Spleen (tissue), 11 donors: Measurements from ENCODE around the gene NEURL1. TPM values are rescaled to one million over a fixed set of nuclear protein-coding genes. Genes with fewer than 3 reads are reported as not detected.

Source experiments
- DNase-seq: peaks from one replicate; pipeline ENCODE4 v3.0.0-alpha.2; 2020
- H3K27ac ChIP-seq, 8 donors: fragments of 200-600 bp; sonication (generic) in 7 of 8; 1 replicate in 4 of 8; 2 replicates in 4 of 8; pipeline versions ENCODE4 v1.5.0 to v1.8.0; 2016 to 2021; ENCODE audit warnings: inconsistent platforms in 4 of 8, mild to moderate bottlenecking in 4 of 8, moderate library complexity in 1 of 8
- H3K27me3 ChIP-seq, 7 donors: fragments of 200-600 bp; sonication (generic) in 6 of 7; replicated peaks in 1 of 7; 1 replicate in 4 of 7; 2 replicates in 3 of 7; pipeline versions ENCODE4 v1.5.0 to v1.8.0; 2016 to 2021; ENCODE audit warnings: inconsistent platforms in 3 of 7, mild to moderate bottlenecking in 1 of 7
- H3K36me3 ChIP-seq, 6 donors: fragments of 200-600 bp; sonication (generic) in 5 of 6; 1 replicate in 4 of 6; 2 replicates in 2 of 6; pipeline versions ENCODE4 v1.5.0 to v1.8.0; 2016 to 2021; ENCODE audit warnings: inconsistent platforms in 2 of 6
- H3K4me1 ChIP-seq, 6 donors: fragments of 200-600 bp; sonication (generic) in 5 of 6; 1 replicate in 3 of 6; 2 replicates in 3 of 6; pipeline versions ENCODE4 v1.5.0 to v1.8.0; 2016 to 2021; ENCODE audit warnings: inconsistent platforms in 3 of 6
- H3K4me3 ChIP-seq, 8 donors: fragments of 200-600 bp; sonication (generic) in 7 of 8; 1 replicate in 4 of 8; 2 replicates in 4 of 8; pipeline versions ENCODE4 v1.5.0 to v1.8.0; 2016 to 2021; ENCODE audit warnings: inconsistent platforms in 4 of 8, mild to moderate bottlenecking in 4 of 8, moderate library complexity in 2 of 8
- H3K9me3 ChIP-seq, 8 donors: fragments of 200-600 bp; sonication (generic) in 7 of 8; 1 replicate in 4 of 8; 2 replicates in 4 of 8; pipeline versions ENCODE4 v1.5.0 to v1.8.0; 2016 to 2021; ENCODE audit warnings: inconsistent platforms in 4 of 8
- POLR2A ChIP-seq, 3 donors: fragments of 450-650 bp; IDR thresholded peaks; one replicate each; pipeline ENCODE4 v1.5.1; 2017; ENCODE audit warnings: antibody characterized with exemption in 3 of 3, mild to moderate bottlenecking in 1 of 3
- POLR2AphosphoS5 ChIP-seq, 3 donors: sonication (generic); formaldehyde crosslinking; IDR thresholded peaks; one replicate each; pipeline ENCODE4 v1.5.1; 2017; ENCODE audit warnings: antibody characterized with exemption in 3 of 3
- WGBS, 5 donors: extraction: QIAGEN DNeasy Blood & Tissue Kit in 3 of 5; methylation state at CpG; one replicate each; pipeline versions ENCODE4 v1.1.5 to v1.1.7; 2013 to 2018; 5-methylcytosine and 5-hydroxymethylcytosine counted together
- intact Hi-C: fragments of 100-400 bp; cut with DNase I; formaldehyde crosslinking; loops from one replicate; pipeline ENCODE4 v1.15.0; 2023; ENCODE audit warnings: low total_unique reads
- polyA plus RNA-seq, 3 donors: library from polyadenylated mRNA; stranded (reverse); fragments of 200-250 nt; gene quantifications; one replicate each; pipeline ENCODE4 v1.2.1, GENCODE V29; 2013
- total RNA-seq, 7 donors: library from RNA; depleted of rRNA in 3 of 7; stranded (reverse); fragments of >200 nt in 3 of 7; fragmentation: NEBNext Ultra II Directional in 4 of 7; extraction: Animal tissue kit (Norgen Biotek cat#: 25700) in 4 of 7; gene quantifications; one replicate each; pipeline versions ENCODE4 v1.1.0 to v1.2.1, GENCODE V29; 2016 to 2021
- TF ChIP-seq, protein P1 (sequence below), 11 experiments: fragments of 200-600 bp in 7 of 11; fragments of 450-650 bp in 4 of 11; sonication (generic) in 4 of 11; IDR thresholded peaks in 8 of 11; conservative IDR thresholded peaks in 3 of 11; 1 replicate in 7 of 11; 2 replicates in 4 of 11; pipeline versions ENCODE4 v1.4.0 to v1.8.0; 2016 to 2021; ENCODE audit warnings: antibody characterized with exemption in 11 of 11, inconsistent platforms in 4 of 11, mild to moderate bottlenecking in 1 of 11
- donor health status: healthy with polysubstance abuse.
- donor health status: DM: no; HTN: no; CAD: no; lungs with moderate emphysema.
- donor health status: DM: no; HTN: no; CAD: no.
- donor health status: Bipolar disorder and iron deficiency.
- donor health status: healthy.
- donor health status: DM: no; HTN: no; CAD: no.
- donor health status: DM: yes; HTN: yes; CAD: no.

NEURL1 gene
- total and polyA plus RNA-seq, 10 donors, result 0.43 to 3.6 (median 2.3) TPM

DNA sequence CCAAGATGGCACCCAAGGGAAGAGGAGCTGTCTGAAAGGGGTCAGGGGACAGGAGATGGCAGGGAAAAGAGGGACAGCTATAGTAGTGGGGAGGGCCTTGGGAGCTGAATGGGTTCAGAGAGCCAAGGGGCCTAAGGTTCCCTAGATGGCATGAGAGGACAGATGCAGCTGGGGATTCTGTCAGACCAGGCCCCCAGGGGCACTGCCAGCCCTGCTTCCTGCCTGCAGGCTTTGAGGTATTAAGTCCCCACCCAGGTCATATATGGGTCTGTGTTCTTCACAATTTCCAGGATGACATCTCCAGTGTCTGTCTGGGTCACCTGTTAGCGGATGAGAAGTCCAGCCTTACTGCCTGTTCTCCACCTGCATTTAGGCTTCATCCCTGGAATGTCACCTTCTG, 56.7 kb downstream of the NEURL1 start:
- peak; percentile 46 for DNase-seq
- H3K36me3 ChIP-seq, result no peaks in the 10 kb centered on the region
- no peak overlapping the region for H3K27ac ChIP-seq
- no peak overlapping the region for H3K4me3 ChIP-seq
- intact Hi-C loops, result no loop called here
- peaks cover 0 to 19% (median 0%) of the 10 kb centered on the region in 7 donors for H3K27me3 ChIP-seq
- 93 to 100% (median 95%) methylated on average over 1 of the region's 1 CpG for WGBS, 5 donors
- no peak for TF ChIP-seq POLR2A (IDR thresholded peaks at IDR 0.05)
- no peak for TF ChIP-seq POLR2AphosphoS5 (IDR thresholded peaks at IDR 0.05)
- TF ChIP-seq, protein P1, sequence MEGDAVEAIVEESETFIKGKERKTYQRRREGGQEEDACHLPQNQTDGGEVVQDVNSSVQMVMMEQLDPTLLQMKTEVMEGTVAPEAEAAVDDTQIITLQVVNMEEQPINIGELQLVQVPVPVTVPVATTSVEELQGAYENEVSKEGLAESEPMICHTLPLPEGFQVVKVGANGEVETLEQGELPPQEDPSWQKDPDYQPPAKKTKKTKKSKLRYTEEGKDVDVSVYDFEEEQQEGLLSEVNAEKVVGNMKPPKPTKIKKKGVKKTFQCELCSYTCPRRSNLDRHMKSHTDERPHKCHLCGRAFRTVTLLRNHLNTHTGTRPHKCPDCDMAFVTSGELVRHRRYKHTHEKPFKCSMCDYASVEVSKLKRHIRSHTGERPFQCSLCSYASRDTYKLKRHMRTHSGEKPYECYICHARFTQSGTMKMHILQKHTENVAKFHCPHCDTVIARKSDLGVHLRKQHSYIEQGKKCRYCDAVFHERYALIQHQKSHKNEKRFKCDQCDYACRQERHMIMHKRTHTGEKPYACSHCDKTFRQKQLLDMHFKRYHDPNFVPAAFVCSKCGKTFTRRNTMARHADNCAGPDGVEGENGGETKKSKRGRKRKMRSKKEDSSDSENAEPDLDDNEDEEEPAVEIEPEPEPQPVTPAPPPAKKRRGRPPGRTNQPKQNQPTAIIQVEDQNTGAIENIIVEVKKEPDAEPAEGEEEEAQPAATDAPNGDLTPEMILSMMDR (IDR thresholded peaks at IDR 0.05 in 8 of 11, conservative IDR thresholded peaks at IDR 0.05 in 3 of 11), result no peak
- H3K4me1 ChIP-seq, result peaks cover 0 to 28% (median 4%) of the 10 kb centered on the region in 6 donors
- no peaks in the 10 kb centered on the region for H3K9me3 ChIP-seq

DNA sequence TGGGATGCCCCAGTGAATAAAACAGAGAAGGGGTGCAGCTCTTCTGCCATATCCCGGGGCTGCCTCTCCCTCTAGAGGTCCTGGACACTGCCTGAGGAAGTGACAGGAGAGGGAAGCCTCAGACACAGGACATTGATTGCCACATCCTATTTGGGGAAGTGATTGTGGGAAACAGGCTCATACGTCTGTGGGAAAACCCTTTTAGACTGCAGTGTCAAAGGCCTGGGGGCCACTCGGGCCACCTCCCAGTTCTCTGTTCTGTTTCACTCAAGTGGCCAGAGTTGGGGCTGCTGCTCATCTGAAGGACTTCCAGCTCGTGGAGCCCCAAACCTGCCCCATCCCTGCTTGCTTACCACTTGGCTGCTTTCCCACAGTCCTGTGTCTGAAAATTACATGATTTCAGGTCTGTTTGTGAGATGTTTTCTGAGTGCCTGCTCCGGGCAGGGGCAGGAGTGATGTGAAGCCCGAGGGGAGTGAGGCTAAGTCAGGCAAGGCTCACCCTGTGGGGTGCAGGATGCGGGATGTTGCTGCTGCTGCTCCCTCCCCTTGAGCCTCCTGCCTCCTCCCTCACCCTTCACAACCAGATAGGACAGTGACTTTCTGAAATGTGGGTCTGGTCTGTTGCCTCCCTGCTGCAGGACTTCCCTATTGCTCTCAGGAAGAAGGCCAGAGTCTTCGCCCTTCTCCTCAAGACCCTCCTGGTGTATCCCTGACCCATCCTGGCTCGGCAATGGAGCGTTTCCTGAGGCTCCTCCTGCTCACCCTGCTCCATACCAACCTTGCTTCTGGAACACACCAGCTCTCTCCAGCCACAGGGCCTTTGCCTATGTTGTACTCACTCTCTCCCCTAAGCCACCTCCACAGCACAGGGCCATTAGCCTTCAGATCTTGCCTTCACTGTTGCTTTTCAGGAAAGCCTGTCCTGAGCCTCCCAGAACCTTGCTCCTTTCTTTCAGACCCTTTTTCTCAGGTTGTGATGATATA, 58.4 kb downstream of the NEURL1 start:
- Histone ChIP-seq H3K4me1 (peaks cover 0 to 36% (median 14%) of the 10 kb centered on the region in 6 donors), H3K27ac (peak overlapping the region in 3 of 8 donors; percentile 45 to 70 (median 70)), H3K27me3 (peaks cover 0 to 36% (median 4%) of the 10 kb centered on the region in 7 donors), H3K9me3 (no peaks in the 10 kb centered on the region), H3K36me3 (no peaks in the 10 kb centered on the region), H3K4me3 (no peak overlapping the region)
- TF ChIP-seq, protein P1 (IDR thresholded peaks at IDR 0.05 in 8 of 11, conservative IDR thresholded peaks at IDR 0.05 in 3 of 11), result no peak
- TF ChIP-seq POLR2A (IDR thresholded peaks at IDR 0.05), result no peak
- peak in 1 of 3 donors; percentile 31 for TF ChIP-seq POLR2AphosphoS5 (IDR thresholded peaks at IDR 0.05)
- peak; percentile 64 for DNase-seq
- intact Hi-C loops, result no loop called here
- WGBS, 5 donors, result 34 to 55% (median 39%) methylated on average over 10 of the region's 10 CpGs

DNA sequence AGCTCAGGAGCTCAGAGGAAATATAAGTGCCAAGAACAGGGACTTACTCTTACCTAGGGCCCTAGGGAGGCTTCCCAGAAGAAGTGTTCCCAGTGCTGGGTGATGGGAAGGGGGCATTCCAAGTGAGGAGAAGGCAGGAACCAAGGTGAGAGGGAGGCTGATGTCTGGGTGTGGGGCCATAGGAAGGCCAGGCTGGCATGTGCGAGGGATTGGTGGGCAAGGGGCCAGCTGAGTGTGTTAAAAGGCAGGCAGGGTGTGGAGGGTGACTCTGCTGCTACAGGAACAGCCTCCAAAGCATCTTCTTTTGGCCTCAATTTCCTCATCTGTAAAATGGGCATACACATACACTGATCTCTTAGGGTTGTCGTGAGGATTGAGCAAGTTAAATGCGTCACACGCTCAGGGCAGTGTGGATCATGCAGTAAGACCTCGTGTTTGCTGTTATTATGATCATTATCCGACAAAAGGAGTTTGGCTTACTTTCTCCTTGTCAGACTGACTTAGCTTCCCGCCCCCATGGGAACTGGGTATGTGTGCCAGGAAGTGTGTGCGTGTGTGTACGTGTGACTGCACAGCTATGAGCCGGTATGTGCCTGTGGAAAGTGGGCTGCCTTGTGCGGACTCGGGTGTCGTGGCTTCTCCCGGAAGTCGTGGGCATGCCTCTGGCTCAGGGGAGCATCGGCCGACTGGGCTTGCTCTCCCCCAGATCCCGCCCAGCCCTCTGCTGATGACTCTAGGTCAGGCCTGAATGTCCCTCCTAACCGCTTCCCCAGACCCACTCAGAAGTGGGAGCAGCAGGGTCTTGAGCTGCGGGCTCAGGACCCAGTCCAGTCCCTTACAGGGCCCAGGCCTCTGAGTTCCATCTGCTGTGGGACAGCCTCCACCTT, 59.6 kb downstream of the NEURL1 start:
- peak; percentile 68 for DNase-seq
- TF ChIP-seq POLR2A (IDR thresholded peaks at IDR 0.05) (no peak), POLR2AphosphoS5 (IDR thresholded peaks at IDR 0.05) (no peak)
- TF ChIP-seq, protein P1 (IDR thresholded peaks at IDR 0.05 in 8 of 11, conservative IDR thresholded peaks at IDR 0.05 in 3 of 11), result no peak
- 84 to 90% (median 88%) methylated on average over 12 to 20 of the region's 20 CpGs for WGBS, 5 donors
- intact Hi-C loops, result no loop called here
- Histone ChIP-seq H3K36me3 (no peaks in the 10 kb centered on the region), H3K27ac (peak overlapping the region in 1 of 8 donors; percentile 70), H3K27me3 (peaks cover 0 to 47% (median 4%) of the 10 kb centered on the region in 7 donors), H3K4me1 (peaks cover 0 to 36% (median 14%) of the 10 kb centered on the region in 6 donors), H3K4me3 (no peak overlapping the region), H3K9me3 (no peaks in the 10 kb centered on the region)
